ENCODE results near the gene SNAP29.

GRCh38 chr22:20920881-20921203 lies 62.0 kb downstream of the SNAP29 start:
- TF ChIP-seq CTCF (IDR thresholded peaks at IDR 0.05), result no peak
- no peak for TF ChIP-seq REST (IDR thresholded peaks at IDR 0.05; ENCODE audit: insufficient read depth in 1 of 2, low read depth in 2 of 2, low read length in 1 of 2)
- TF ChIP-seq POLR2AphosphoS5 (IDR thresholded peaks at IDR 0.05; ENCODE audit: low read depth, low read length), result no peak
- no peak for TF ChIP-seq SIN3A (IDR thresholded peaks at IDR 0.05; ENCODE audit: borderline replicate concordance, insufficient read depth, low read depth, low read length)
- no peak for TF ChIP-seq TCF7L2 (IDR thresholded peaks at IDR 0.05; ENCODE audit: low read depth, low read length)

Measured in Panc1 (cell line).